ENCODE data around the gene DPEP3. TPM values are rescaled to one million over a fixed set of nuclear protein-coding genes. Genes with fewer than 3 reads are reported as not detected.
A peak's percentile ranks its signal among the peaks of the same experiment; 100 is the strongest.

DPEP3 gene
- total and polyA plus RNA-seq, 7 donors: 0.10 to 0.45 (median 0.17) TPM; not detected in 2

GRCh38 chr16:67936124-67936879, 44.0 kb downstream of the DPEP3 start, which contains the start of gene PSMB10:
Gene PSMB10 (minus strand): TSS chr16:67936850. CDS start chr16:67936749, 101 bp downstream.
- intact Hi-C loops (cut with DNase I): loop anchor here in 1 of 2 donors (10.0 kb wide), 1 partner anchor 412 kb away; the partner anchor contains the start of gene RIPOR1
- 0 to 1% (median 0%) methylated on average over 45 to 54 of the region's 54 CpGs for WGBS, 3 donors
- peak; percentile 47 to 73 for DNase-seq
- peaks cover 24% of the 10 kb centered on the region for H3K4me1 ChIP-seq
- H3K27me3 ChIP-seq (ENCODE audit: insufficient read depth in 3 of 3, low read length in 2 of 3): no peaks in the 10 kb centered on the region
- ATAC-seq: peak; percentile 9 to 41 (median 20)
- H3K27ac ChIP-seq: peak within 1 kb of the TSS; percentile 82
- peak within 1 kb of the TSS; percentile 81 for H3K4me3 ChIP-seq
- no peak for TF ChIP-seq CTCF (IDR thresholded peaks at IDR 0.05)
- peaks cover 0 to 26% of the 10 kb centered on the region in 2 donors for H3K36me3 ChIP-seq (ENCODE audit: insufficient read depth in 1 of 2, low read depth in 1 of 2)
- H3K9me3 ChIP-seq: no peaks in the 10 kb centered on the region

- Histone ChIP-seq H3K4me3 (peak overlapping the region; percentile 81), H3K36me3 (ENCODE audit: insufficient read depth in 1 of 2, low read depth in 1 of 2) (peaks cover 0 to 23% of the 10 kb centered on the region in 2 donors), H3K27ac (peak overlapping the region; percentile 82), H3K4me1 (peaks cover 24% of the 10 kb centered on the region), H3K27me3 (ENCODE audit: insufficient read depth in 3 of 3, low read length in 2 of 3) (no peaks in the 10 kb centered on the region), H3K9me3 (no peaks in the 10 kb centered on the region)
- peak; percentile 93 to 96 for DNase-seq
- 2 to 3% (median 2%) methylated on average over 49 to 55 of the region's 55 CpGs for WGBS, 3 donors
- peak; percentile 89 to 92 (median 92) for ATAC-seq
- intact Hi-C loops (cut with DNase I): loop anchor here in 1 of 2 donors (10.0 kb wide), 1 partner anchor 411 kb away; the partner anchor contains the start of gene RIPOR1
- no peak for TF ChIP-seq CTCF (IDR thresholded peaks at IDR 0.05)
Observed at GRCh38 chr16:67935402-67936123, 44.7 kb downstream of the DPEP3 start.

DNA sequence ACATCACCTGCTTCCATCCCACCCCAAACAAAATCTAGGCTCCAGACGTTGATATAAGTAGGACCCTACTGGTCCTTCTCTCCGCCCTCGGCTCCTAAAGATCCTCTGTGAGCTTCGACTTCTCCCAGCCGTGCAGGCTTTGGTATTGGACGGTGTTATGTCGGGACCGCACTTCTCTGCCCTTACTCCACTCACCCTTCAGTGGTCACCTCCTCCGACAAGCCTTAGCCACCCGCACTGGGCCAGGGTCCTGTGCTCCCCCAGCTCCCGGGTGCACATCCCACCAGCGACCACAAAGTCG, 45.2 kb downstream of the DPEP3 start:
- TF ChIP-seq CTCF (IDR thresholded peaks at IDR 0.05): no peak
- ATAC-seq (peak; percentile 3 to 20 (median 16)), DNase-seq (no peak)
- Histone ChIP-seq H3K4me1 (peaks cover 24% of the 10 kb centered on the region), H3K27ac (peak overlapping the region; percentile 82), H3K9me3 (no peaks in the 10 kb centered on the region), H3K27me3 (ENCODE audit: insufficient read depth in 3 of 3, low read length in 2 of 3) (no peaks in the 10 kb centered on the region), H3K4me3 (peak overlapping the region; percentile 81), H3K36me3 (ENCODE audit: insufficient read depth in 1 of 2, low read depth in 1 of 2) (peaks cover 0 to 23% of the 10 kb centered on the region in 2 donors)
- WGBS, 3 donors: 9 to 17% (median 13%) methylated on average over 13 of the region's 13 CpGs
- intact Hi-C loops (cut with DNase I): loop anchor here in 1 of 2 donors (10.0 kb wide), 1 partner anchor 410 kb away; the partner anchor contains the start of gene RIPOR1

DNA sequence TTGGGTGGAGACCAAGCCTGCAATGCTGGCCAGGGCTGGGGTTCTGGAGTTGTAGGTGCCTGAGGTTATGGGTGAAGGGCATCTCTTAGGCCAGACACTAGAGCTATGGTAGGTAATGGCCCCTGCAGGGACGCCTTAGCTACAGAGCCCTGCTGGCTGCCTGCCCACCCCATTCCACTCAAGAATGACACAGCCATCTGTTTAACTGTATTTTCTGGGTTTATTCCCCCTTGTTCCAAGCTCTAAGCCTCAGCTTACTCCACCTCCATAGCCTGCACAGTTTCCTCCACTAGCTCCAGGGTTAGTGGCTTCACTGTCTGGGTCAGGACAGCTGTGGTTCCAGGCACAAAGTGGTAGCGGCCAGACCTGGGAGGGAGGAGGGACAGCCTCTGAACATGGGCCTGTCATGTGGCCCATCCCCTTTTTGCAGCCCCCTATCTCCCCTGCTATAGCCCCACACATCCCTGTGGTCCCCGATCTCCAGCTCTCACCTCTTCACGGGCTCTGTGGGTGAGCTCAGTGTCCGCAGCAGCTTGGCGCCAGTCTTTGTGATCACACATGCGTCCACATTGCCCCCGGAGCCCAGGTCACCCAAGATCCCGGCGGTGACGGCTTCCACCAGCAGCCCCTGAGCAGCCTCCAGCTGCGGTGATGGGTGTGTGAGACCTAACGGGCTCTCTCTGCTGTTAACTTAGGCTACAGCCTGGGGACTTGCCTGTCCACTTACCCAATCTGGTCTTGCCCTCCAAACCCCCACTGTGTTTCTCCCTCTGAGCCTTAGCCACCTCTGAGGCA, 45.8 kb downstream of the DPEP3 start:
- TF ChIP-seq CTCF (IDR thresholded peaks at IDR 0.05): no peak
- ATAC-seq (peak; percentile 7 to 11 (median 8)), DNase-seq (peak in 1 of 2 donors; percentile 59)
- H3K9me3 ChIP-seq: no peaks in the 10 kb centered on the region
- intact Hi-C loops (cut with DNase I): loop anchor here in 1 of 2 donors (10.0 kb wide), 1 partner anchor 410 kb away; the partner anchor contains the start of gene RIPOR1
- H3K36me3 ChIP-seq (ENCODE audit: insufficient read depth in 1 of 2, low read depth in 1 of 2): peaks cover 0 to 21% of the 10 kb centered on the region in 2 donors
- 22 to 35% (median 29%) methylated on average over 12 to 13 of the region's 13 CpGs for WGBS, 3 donors
- peaks cover 24% of the 10 kb centered on the region for H3K4me1 ChIP-seq
- H3K27me3 ChIP-seq (ENCODE audit: insufficient read depth in 3 of 3, low read length in 2 of 3): no peaks in the 10 kb centered on the region
- peak overlapping the region; percentile 82 for H3K27ac ChIP-seq
- peak overlapping the region; percentile 81 for H3K4me3 ChIP-seq
